ENCODE data around the gene FOXD4L6.
"Not testable (repeated sequence)": the region's sequence is repeated elsewhere in the genome, so short reads cannot be mapped to it uniquely, and the experiment has no call there.

Gene FOXD4L6

GRCh38 chr9:41119719-41120118 lies 8.8 kb downstream of the FOXD4L6 start:
- H3K36me3 ChIP-seq (ENCODE audit: control insufficient read depth in 2 of 2, insufficient read depth in 1 of 2, low read length in 2 of 2); H3K27ac ChIP-seq (ENCODE audit: extremely low read depth, low read depth, low read length); POLR2A ChIA-PET; CTCF ChIA-PET; H3K9me3 ChIP-seq (ENCODE audit: control insufficient read depth, insufficient read depth, low read depth, low read length); H3K4me1 ChIP-seq (ENCODE audit: control insufficient read depth, insufficient read depth, low read length); H3K4me3 ChIP-seq (ENCODE audit: low read depth, low read length): not testable (repeated sequence)

- H3K27ac ChIP-seq (ENCODE audit: extremely low read depth, low read depth, low read length); H3K4me1 ChIP-seq (ENCODE audit: control insufficient read depth, insufficient read depth, low read length); CTCF ChIA-PET; H3K9me3 ChIP-seq (ENCODE audit: control insufficient read depth, insufficient read depth, low read depth, low read length); POLR2A ChIA-PET; H3K4me3 ChIP-seq (ENCODE audit: low read depth, low read length); H3K36me3 ChIP-seq (ENCODE audit: control insufficient read depth in 2 of 2, insufficient read depth in 1 of 2, low read length in 2 of 2): not testable (repeated sequence)
These were observed 9.2 kb downstream of the FOXD4L6 start for GRCh38 chr9:41119311-41119710.

GRCh38 chr9:41113348-41113747 lies 15.1 kb downstream of the FOXD4L6 start:
- H3K4me1 ChIP-seq (ENCODE audit: control insufficient read depth, insufficient read depth, low read length); H3K9me3 ChIP-seq (ENCODE audit: control insufficient read depth, insufficient read depth, low read depth, low read length); H3K4me3 ChIP-seq (ENCODE audit: low read depth, low read length); H3K27ac ChIP-seq (ENCODE audit: extremely low read depth, low read depth, low read length); CTCF ChIA-PET; H3K36me3 ChIP-seq (ENCODE audit: control insufficient read depth in 2 of 2, insufficient read depth in 1 of 2, low read length in 2 of 2); POLR2A ChIA-PET: not testable (repeated sequence)

- POLR2A ChIA-PET; H3K36me3 ChIP-seq (ENCODE audit: control insufficient read depth in 2 of 2, insufficient read depth in 1 of 2, low read length in 2 of 2); H3K4me1 ChIP-seq (ENCODE audit: control insufficient read depth, insufficient read depth, low read length); CTCF ChIA-PET; H3K4me3 ChIP-seq (ENCODE audit: low read depth, low read length); H3K27ac ChIP-seq (ENCODE audit: extremely low read depth, low read depth, low read length); H3K9me3 ChIP-seq (ENCODE audit: control insufficient read depth, insufficient read depth, low read depth, low read length): not testable (repeated sequence)
These were observed 17.1 kb downstream of the FOXD4L6 start for GRCh38 chr9:41111414-41111813.

- H3K4me3 ChIP-seq (ENCODE audit: low read depth, low read length); H3K27ac ChIP-seq (ENCODE audit: extremely low read depth, low read depth, low read length); H3K36me3 ChIP-seq (ENCODE audit: control insufficient read depth in 2 of 2, insufficient read depth in 1 of 2, low read length in 2 of 2); H3K9me3 ChIP-seq (ENCODE audit: control insufficient read depth, insufficient read depth, low read depth, low read length); POLR2A ChIA-PET; H3K4me1 ChIP-seq (ENCODE audit: control insufficient read depth, insufficient read depth, low read length); CTCF ChIA-PET: not testable (repeated sequence)
These were observed 17.6 kb downstream of the FOXD4L6 start for GRCh38 chr9:41110913-41111312.

GRCh38 chr9:41109253-41109652 lies 19.2 kb downstream of the FOXD4L6 start:
- H3K4me1 ChIP-seq (ENCODE audit: control insufficient read depth, insufficient read depth, low read length); H3K4me3 ChIP-seq (ENCODE audit: low read depth, low read length); CTCF ChIA-PET; H3K9me3 ChIP-seq (ENCODE audit: control insufficient read depth, insufficient read depth, low read depth, low read length); POLR2A ChIA-PET; H3K27ac ChIP-seq (ENCODE audit: extremely low read depth, low read depth, low read length); H3K36me3 ChIP-seq (ENCODE audit: control insufficient read depth in 2 of 2, insufficient read depth in 1 of 2, low read length in 2 of 2): not testable (repeated sequence)

GRCh38 chr9:41108816-41109215 lies 19.7 kb downstream of the FOXD4L6 start:
- CTCF ChIA-PET = not testable (repeated sequence)

GRCh38 chr9:41106472-41107116 lies 21.9 kb downstream of the FOXD4L6 start:
- CTCF ChIA-PET; H3K9me3 ChIP-seq (ENCODE audit: control insufficient read depth, insufficient read depth, low read depth, low read length); H3K36me3 ChIP-seq (ENCODE audit: control insufficient read depth in 2 of 2, insufficient read depth in 1 of 2, low read length in 2 of 2); H3K4me1 ChIP-seq (ENCODE audit: control insufficient read depth, insufficient read depth, low read length); H3K4me3 ChIP-seq (ENCODE audit: low read depth, low read length); H3K27ac ChIP-seq (ENCODE audit: extremely low read depth, low read depth, low read length); POLR2A ChIA-PET: not testable (repeated sequence)

More at GRCh38 chr9:41108816-41109215, 19.7 kb downstream of the FOXD4L6 start:
- H3K9me3 ChIP-seq (ENCODE audit: control insufficient read depth, insufficient read depth, low read depth, low read length); H3K4me3 ChIP-seq (ENCODE audit: low read depth, low read length); H3K36me3 ChIP-seq (ENCODE audit: control insufficient read depth in 2 of 2, insufficient read depth in 1 of 2, low read length in 2 of 2); H3K27ac ChIP-seq (ENCODE audit: extremely low read depth, low read depth, low read length); H3K4me1 ChIP-seq (ENCODE audit: control insufficient read depth, insufficient read depth, low read length); POLR2A ChIA-PET: not testable (repeated sequence)

GRCh38 chr9:41105557-41106253 lies 22.8 kb downstream of the FOXD4L6 start:
- H3K9me3 ChIP-seq (ENCODE audit: control insufficient read depth, insufficient read depth, low read depth, low read length); H3K4me3 ChIP-seq (ENCODE audit: low read depth, low read length); H3K27ac ChIP-seq (ENCODE audit: extremely low read depth, low read depth, low read length); H3K36me3 ChIP-seq (ENCODE audit: control insufficient read depth in 2 of 2, insufficient read depth in 1 of 2, low read length in 2 of 2); H3K4me1 ChIP-seq (ENCODE audit: control insufficient read depth, insufficient read depth, low read length); POLR2A ChIA-PET; CTCF ChIA-PET: not testable (repeated sequence)

- H3K36me3 ChIP-seq (ENCODE audit: control insufficient read depth in 2 of 2, insufficient read depth in 1 of 2, low read length in 2 of 2); CTCF ChIA-PET; POLR2A ChIA-PET; H3K4me1 ChIP-seq (ENCODE audit: control insufficient read depth, insufficient read depth, low read length); H3K27ac ChIP-seq (ENCODE audit: extremely low read depth, low read depth, low read length); H3K9me3 ChIP-seq (ENCODE audit: control insufficient read depth, insufficient read depth, low read depth, low read length); H3K4me3 ChIP-seq (ENCODE audit: low read depth, low read length): not testable (repeated sequence)
These were observed 23.9 kb downstream of the FOXD4L6 start for GRCh38 chr9:41104542-41104941.

GRCh38 chr9:41100508-41100907 lies 28.0 kb downstream of the FOXD4L6 start:
- H3K27ac ChIP-seq (ENCODE audit: extremely low read depth, low read depth, low read length); POLR2A ChIA-PET; H3K9me3 ChIP-seq (ENCODE audit: control insufficient read depth, insufficient read depth, low read depth, low read length); H3K4me1 ChIP-seq (ENCODE audit: control insufficient read depth, insufficient read depth, low read length); CTCF ChIA-PET; H3K36me3 ChIP-seq (ENCODE audit: control insufficient read depth in 2 of 2, insufficient read depth in 1 of 2, low read length in 2 of 2); H3K4me3 ChIP-seq (ENCODE audit: low read depth, low read length): not testable (repeated sequence)
